HUES64 (cell line): ENCODE measurements around the gene ALPG.
"Not testable (repeated sequence)": the region's sequence is repeated elsewhere in the genome, so short reads cannot be mapped to it uniquely, and the experiment has no call there.

Source experiments
- H3K27ac ChIP-seq: 2 replicates; pipeline ENCODE4 v1.7.0; 2013; ENCODE audit warnings: low read depth, low read length, inconsistent platforms
- H3K27me3 ChIP-seq: 2 replicates; pipeline ENCODE4 v1.6.1; 2013; ENCODE audit warnings: mild to moderate bottlenecking, low read length; ENCODE audit not compliant: insufficient read depth
- H3K36me3 ChIP-seq: 2 replicates; pipeline ENCODE4 v1.6.1; 2013; ENCODE audit warnings: mild to moderate bottlenecking, low read length; ENCODE audit not compliant: insufficient read depth
- H3K4me1 ChIP-seq: 2 replicates; pipeline ENCODE4 v1.6.1; 2013; ENCODE audit warnings: mild to moderate bottlenecking, low read length, moderate library complexity; ENCODE audit not compliant: insufficient read depth
- H3K4me3 ChIP-seq: 2 replicates; pipeline ENCODE4 v1.5.1; 2013; ENCODE audit warnings: mild to moderate bottlenecking, low read length, moderate library complexity
- H3K9ac ChIP-seq: 2 replicates; pipeline ENCODE4 v1.6.1; 2013; ENCODE audit warnings: mild to moderate bottlenecking, low read depth, low read length
- H3K9me3 ChIP-seq: 2 replicates; pipeline ENCODE4 v1.6.1; 2013; ENCODE audit warnings: low read depth, low read length; ENCODE audit not compliant: insufficient read depth
- WGBS: fragments of 150-250, 120-280 bp; methylation state at CpG from one replicate; pipeline ENCODE4 v1.1.7; 2013; ENCODE audit warnings: missing lambda C conversion rate; 5-methylcytosine and 5-hydroxymethylcytosine counted together

ALPG gene

DNA sequence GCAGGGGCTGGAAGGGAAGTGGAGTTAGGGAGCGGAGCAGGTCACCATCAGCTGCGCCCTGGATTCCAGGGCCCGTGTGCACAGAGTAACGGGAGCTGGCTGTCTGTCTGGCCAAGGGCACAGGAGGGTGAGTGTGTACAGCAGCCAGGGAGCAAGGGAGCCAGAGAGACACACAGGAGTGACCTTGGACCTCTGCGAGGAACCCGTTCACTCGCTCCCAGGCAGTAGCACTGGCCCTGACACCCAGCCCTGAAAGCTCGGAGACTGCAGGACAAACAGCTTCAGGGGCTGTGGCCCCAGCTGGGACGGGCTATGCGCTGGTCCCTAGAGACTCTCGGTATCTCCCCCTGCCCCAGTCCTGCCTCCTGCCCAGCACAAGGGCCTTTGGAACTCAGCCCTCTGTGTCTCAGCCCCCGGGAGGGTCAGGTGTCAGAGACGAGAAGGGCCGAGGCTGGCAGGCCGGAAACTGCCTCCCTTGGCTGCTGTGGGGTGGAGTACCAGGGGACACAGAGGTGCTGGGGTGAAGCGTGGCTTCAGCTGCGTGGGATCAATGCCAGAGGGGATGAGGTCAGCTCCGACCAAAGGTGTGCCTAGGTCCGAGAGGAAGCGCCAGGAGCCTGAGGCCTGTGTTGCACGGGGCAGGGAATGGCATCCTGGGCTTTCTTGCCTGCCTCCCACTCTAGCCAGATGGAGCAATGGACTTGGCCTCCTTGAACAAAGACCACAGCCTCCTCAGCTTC, 37.2 kb downstream of the ALPG start:
- not testable (repeated sequence) for H3K4me1 ChIP-seq, H3K4me3 ChIP-seq, H3K9ac ChIP-seq, H3K27me3 ChIP-seq, H3K27ac ChIP-seq, H3K36me3 ChIP-seq, H3K9me3 ChIP-seq
- 89% methylated on average over 15 of the region's 21 CpGs for WGBS

DNA sequence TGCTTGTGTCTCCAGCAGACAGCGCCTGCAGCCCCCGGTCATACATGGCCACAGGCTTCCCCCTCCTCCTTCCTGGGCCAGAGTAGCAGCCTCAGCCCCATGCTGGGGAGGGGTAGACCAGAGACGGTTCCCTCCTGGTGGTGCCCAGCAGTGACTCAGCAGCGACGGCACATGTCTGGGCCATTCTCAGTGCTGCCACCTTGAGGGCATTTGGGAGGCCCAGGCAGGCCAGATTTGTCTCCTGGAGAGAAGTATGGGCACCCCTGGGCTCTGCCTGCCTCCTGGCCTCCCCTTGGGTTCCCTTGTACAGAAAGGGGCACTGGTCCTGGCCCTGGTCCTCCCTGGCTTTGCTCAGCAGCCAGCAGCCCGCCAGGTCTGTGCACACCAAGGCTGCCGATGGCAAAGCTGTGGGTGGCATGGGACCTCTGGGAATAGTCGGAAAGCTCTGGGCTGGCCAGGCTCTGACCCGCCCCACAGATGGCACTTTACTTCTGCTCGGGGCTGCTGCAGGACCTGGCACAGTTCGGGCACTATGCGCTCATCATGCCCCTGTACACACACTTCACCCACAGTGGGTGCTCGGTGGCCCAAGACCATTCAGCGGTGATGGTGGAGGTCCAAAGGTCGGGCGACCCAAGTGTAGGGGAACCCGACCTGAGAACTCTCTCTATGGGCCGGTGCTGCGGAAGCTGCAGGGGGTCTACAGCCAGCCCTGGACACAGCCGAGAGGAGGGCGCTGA, 37.9 kb downstream of the ALPG start:
- Histone ChIP-seq H3K4me3 (no peak overlapping the region), H3K9me3 (no peaks in the 10 kb centered on the region), H3K36me3 (no peaks in the 10 kb centered on the region), H3K9ac (no peak overlapping the region), H3K27me3 (peaks cover 8% of the 10 kb centered on the region; the same call in 1 of the 2 replicates), H3K4me1 (no peaks in the 10 kb centered on the region; the same call in 1 of the 2 replicates), H3K27ac (no peak overlapping the region)
- 81% methylated on average over 21 of the region's 21 CpGs for WGBS

GRCh38 chr2:232445149-232445885, 38.7 kb downstream of the ALPG start:
- not testable (repeated sequence) for H3K4me3 ChIP-seq, H3K27me3 ChIP-seq, H3K27ac ChIP-seq, H3K36me3 ChIP-seq, H3K4me1 ChIP-seq, H3K9ac ChIP-seq, H3K9me3 ChIP-seq
- WGBS: 85% methylated on average over 24 of the region's 29 CpGs

DNA sequence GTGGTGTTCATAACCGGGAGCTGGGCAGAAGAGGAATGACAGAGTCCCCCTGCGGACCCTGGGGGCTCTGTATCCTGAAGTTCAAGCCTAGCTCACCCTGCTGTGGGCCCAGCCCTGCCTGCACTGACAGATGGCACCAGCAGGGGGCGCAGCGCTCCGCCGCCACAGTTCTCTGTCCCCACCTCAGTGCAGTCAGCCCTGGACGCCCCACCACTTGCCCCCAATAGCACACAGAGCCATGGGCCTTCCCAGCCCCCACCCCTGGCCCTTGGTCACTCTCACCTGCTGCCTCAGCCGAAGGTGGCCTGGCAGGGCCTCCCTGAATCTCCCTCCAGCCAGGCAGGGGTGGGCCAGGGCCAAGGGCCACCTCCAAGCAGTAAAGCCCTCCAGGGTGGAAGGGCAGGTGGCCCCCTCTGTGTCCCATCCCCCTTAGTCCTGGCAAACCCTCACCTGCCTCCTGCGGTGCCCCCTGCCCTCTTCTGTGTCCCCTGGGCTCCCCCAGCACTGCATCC, 39.7 kb downstream of the ALPG start:
- not testable (repeated sequence) for H3K27me3 ChIP-seq, H3K9ac ChIP-seq, H3K4me1 ChIP-seq, H3K36me3 ChIP-seq, H3K27ac ChIP-seq, H3K4me3 ChIP-seq, H3K9me3 ChIP-seq
- 28% methylated on average over 7 of the region's 9 CpGs for WGBS

- Histone ChIP-seq H3K9ac (no peak overlapping the region), H3K4me1 (no peaks in the 10 kb centered on the region; the same call in 1 of the 2 replicates), H3K27ac (no peak overlapping the region), H3K36me3 (no peaks in the 10 kb centered on the region), H3K4me3 (no peak overlapping the region), H3K27me3 (peaks cover 8% of the 10 kb centered on the region; the same call in 1 of the 2 replicates), H3K9me3 (no peaks in the 10 kb centered on the region)
- WGBS: 92% methylated on average over 9 of the region's 9 CpGs
These were observed 40.5 kb downstream of the ALPG start for GRCh38 chr2:232447091-232447620.

GRCh38 chr2:232447638-232448303, 41.1 kb downstream of the ALPG start:
- H3K4me3 ChIP-seq: no peak overlapping the region
- H3K36me3 ChIP-seq: no peaks in the 10 kb centered on the region
- peaks cover 8% of the 10 kb centered on the region; the same call in 1 of the 2 replicates for H3K27me3 ChIP-seq
- WGBS: 87% methylated on average over 18 of the region's 18 CpGs
- H3K27ac ChIP-seq: no peak overlapping the region
- no peaks in the 10 kb centered on the region; the same call in 1 of the 2 replicates for H3K4me1 ChIP-seq
- no peaks in the 10 kb centered on the region for H3K9me3 ChIP-seq
- H3K9ac ChIP-seq: no peak overlapping the region

DNA sequence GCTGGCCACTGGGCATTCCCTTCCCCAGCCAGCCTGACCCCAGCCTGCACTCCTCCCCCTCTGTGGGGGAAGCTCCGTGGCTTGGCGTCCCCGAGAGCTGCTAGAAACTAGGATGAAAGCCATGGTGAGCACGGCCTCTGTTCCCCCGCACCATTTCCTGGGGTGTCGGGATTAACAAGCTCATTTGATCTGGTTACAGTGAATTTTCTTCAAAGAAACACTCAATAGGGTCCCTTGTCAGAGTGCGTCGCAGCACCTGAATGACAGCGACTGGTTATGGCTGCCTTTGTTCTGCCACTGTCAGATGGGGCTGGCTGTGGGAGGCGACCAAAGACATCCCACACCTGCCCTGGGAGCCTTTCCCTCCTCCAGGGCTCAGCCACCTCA, 41.7 kb downstream of the ALPG start:
- Histone ChIP-seq H3K4me1 (no peaks in the 10 kb centered on the region; the same call in 1 of the 2 replicates), H3K36me3 (no peaks in the 10 kb centered on the region), H3K4me3 (no peak overlapping the region), H3K27me3 (peaks cover 8% of the 10 kb centered on the region; the same call in 1 of the 2 replicates), H3K9ac (no peak overlapping the region), H3K9me3 (no peaks in the 10 kb centered on the region), H3K27ac (no peak overlapping the region)
- WGBS: 61% methylated on average over 10 of the region's 10 CpGs

DNA sequence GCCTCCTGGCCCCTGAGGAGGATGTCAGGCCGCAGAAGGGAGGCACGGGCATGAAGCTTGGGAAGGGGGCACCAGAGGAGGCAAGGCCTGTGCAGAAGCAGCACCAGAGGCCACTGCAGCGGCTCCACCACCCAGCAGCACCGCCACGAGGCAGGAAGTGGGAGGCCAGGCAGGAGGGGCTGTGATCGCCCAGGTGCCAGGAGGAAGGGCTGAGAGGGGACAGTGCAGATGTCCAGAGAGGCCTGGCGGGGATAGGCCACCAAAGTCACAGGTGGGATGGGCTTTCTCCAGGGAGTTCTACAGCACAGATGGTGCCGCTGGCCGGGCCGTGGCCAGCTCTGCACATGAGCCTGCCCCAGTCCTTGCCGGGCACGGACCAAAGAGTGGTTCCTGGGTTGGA, 43.3 kb downstream of the ALPG start:
- Histone ChIP-seq H3K9me3 (no peaks in the 10 kb centered on the region), H3K4me3 (no peak overlapping the region), H3K9ac (no peak overlapping the region), H3K36me3 (no peaks in the 10 kb centered on the region), H3K27ac (no peak overlapping the region), H3K27me3 (peaks cover 8% of the 10 kb centered on the region; the same call in 1 of the 2 replicates), H3K4me1 (no peaks in the 10 kb centered on the region; the same call in 1 of the 2 replicates)
- WGBS: 77% methylated on average over 12 of the region's 12 CpGs

- not testable (repeated sequence) for H3K9ac ChIP-seq, H3K4me1 ChIP-seq, H3K9me3 ChIP-seq, H3K36me3 ChIP-seq, H3K27me3 ChIP-seq, H3K27ac ChIP-seq, H3K4me3 ChIP-seq
- WGBS: 92% methylated on average over 3 of the region's 3 CpGs
These were observed 45.0 kb downstream of the ALPG start for GRCh38 chr2:232451645-232452044.

DNA sequence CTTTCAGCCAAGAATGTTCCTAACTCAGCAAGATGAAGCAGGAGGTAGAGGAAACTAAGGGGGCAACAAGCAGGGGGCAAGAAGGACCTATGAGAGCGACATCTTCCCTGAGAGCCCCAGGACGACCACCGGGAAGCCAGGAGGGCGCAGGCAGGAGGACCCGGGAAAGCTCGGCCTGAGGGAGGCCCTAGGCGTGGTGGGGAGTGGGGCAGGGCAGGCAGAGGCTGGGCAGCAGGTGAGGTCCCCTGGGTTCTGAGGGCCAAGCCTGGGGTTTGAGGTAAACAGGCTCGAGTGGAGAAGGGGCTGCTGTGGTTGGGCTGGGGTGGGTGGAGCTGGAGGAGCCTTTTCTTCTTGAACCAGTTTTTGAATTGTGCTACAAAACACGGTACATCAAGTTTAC, 48.0 kb downstream of the ALPG start:
- H3K4me3 ChIP-seq: no peak overlapping the region
- no peaks in the 10 kb centered on the region for H3K27me3 ChIP-seq
- H3K4me1 ChIP-seq: no peaks in the 10 kb centered on the region
- no peak overlapping the region for H3K9ac ChIP-seq
- no peaks in the 10 kb centered on the region for H3K36me3 ChIP-seq
- 92% methylated on average over 9 of the region's 9 CpGs for WGBS
- no peaks in the 10 kb centered on the region for H3K9me3 ChIP-seq
- H3K27ac ChIP-seq: no peak overlapping the region
